ENCODE results near the gene EIF2A. TPM values are rescaled to one million over a fixed set of nuclear protein-coding genes. Genes with fewer than 3 reads are reported as not detected.
A peak's percentile ranks its signal among the peaks of the same experiment; 100 is the strongest.

EIF2A gene
- total and polyA plus RNA-seq, 2 of the 13 experiments (the other 11 are each of a cell fraction or from before 2014, with no cell fraction given) = 124 to 139 TPM

DNA sequence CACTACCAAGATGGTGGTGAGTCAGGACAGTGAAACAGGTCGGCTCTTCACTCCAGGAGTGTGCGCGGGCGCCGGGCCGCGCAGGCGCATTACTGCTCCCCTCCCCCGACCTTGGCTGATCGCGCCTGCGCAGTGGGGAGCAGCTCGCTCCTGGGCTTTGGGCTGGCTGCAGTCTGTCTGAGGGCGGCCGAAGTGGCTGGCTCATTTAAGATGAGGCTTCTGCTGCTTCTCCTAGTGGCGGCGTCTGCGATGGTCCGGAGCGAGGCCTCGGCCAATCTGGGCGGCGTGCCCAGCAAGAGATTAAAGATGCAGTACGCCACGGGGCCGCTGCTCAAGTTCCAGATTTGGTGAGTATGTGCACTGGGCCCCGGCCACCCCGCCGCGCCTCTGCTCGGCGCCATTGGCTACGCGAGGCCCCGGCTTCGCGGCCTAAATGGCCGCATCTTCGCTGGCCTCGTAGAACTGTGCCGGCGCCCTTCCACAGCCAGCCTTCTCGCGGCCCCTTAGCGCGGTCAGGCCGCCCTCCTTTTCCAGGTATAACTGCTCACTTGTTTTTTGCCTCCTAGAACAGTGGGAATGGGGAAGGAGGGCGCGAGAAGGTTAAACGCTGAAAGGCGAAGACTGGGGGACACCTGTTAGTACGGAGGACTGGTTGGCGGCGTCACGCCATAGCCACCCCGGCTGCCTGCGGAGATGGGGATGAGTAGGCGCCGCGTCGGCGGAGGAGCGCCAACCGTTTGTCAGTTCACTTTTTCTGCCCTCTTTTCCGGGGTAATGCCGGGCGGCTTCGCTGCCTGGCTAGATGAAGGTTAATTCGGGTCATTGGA lies 56.8 kb downstream of the EIF2A start, which contains the start of gene SELENOT (continued):
- TF ChIP-seq, protein P1, sequence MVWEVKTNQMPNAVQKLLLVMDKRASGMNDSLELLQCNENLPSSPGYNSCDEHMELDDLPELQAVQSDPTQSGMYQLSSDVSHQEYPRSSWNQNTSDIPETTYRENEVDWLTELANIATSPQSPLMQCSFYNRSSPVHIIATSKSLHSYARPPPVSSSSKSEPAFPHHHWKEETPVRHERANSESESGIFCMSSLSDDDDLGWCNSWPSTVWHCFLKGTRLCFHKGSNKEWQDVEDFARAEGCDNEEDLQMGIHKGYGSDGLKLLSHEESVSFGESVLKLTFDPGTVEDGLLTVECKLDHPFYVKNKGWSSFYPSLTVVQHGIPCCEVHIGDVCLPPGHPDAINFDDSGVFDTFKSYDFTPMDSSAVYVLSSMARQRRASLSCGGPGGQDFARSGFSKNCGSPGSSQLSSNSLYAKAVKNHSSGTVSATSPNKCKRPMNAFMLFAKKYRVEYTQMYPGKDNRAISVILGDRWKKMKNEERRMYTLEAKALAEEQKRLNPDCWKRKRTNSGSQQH (CRISPR knock-in tag; IDR thresholded peaks at IDR 0.05; ENCODE audit: low read depth) = peak; percentile 41; the same call in 1 of the 2 replicates
- TF ChIP-seq ZNF605 (CRISPR knock-in tag; IDR thresholded peaks at IDR 0.05) = peak; percentile 97
- peak; percentile 75 for TF ChIP-seq ZNF232 (CRISPR knock-in tag; IDR thresholded peaks at IDR 0.05; ENCODE audit: borderline replicate concordance)
- TF ChIP-seq, protein P2, sequence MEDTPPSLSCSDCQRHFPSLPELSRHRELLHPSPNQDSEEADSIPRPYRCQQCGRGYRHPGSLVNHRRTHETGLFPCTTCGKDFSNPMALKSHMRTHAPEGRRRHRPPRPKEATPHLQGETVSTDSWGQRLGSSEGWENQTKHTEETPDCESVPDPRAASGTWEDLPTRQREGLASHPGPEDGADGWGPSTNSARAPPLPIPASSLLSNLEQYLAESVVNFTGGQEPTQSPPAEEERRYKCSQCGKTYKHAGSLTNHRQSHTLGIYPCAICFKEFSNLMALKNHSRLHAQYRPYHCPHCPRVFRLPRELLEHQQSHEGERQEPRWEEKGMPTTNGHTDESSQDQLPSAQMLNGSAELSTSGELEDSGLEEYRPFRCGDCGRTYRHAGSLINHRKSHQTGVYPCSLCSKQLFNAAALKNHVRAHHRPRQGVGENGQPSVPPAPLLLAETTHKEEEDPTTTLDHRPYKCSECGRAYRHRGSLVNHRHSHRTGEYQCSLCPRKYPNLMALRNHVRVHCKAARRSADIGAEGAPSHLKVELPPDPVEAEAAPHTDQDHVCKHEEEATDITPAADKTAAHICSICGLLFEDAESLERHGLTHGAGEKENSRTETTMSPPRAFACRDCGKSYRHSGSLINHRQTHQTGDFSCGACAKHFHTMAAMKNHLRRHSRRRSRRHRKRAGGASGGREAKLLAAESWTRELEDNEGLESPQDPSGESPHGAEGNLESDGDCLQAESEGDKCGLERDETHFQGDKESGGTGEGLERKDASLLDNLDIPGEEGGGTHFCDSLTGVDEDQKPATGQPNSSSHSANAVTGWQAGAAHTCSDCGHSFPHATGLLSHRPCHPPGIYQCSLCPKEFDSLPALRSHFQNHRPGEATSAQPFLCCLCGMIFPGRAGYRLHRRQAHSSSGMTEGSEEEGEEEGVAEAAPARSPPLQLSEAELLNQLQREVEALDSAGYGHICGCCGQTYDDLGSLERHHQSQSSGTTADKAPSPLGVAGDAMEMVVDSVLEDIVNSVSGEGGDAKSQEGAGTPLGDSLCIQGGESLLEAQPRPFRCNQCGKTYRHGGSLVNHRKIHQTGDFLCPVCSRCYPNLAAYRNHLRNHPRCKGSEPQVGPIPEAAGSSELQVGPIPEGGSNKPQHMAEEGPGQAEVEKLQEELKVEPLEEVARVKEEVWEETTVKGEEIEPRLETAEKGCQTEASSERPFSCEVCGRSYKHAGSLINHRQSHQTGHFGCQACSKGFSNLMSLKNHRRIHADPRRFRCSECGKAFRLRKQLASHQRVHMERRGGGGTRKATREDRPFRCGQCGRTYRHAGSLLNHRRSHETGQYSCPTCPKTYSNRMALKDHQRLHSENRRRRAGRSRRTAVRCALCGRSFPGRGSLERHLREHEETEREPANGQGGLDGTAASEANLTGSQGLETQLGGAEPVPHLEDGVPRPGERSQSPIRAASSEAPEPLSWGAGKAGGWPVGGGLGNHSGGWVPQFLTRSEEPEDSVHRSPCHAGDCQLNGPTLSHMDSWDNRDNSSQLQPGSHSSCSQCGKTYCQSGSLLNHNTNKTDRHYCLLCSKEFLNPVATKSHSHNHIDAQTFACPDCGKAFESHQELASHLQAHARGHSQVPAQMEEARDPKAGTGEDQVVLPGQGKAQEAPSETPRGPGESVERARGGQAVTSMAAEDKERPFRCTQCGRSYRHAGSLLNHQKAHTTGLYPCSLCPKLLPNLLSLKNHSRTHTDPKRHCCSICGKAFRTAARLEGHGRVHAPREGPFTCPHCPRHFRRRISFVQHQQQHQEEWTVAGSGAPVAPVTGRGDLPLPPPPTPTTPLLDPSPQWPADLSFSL (CRISPR knock-in tag; IDR thresholded peaks at IDR 0.05) = no peak
- no peak; the same call in 1 of the 2 replicates for TF ChIP-seq ZNF660 (CRISPR knock-in tag; IDR thresholded peaks at IDR 0.05; ENCODE audit: borderline replicate concordance, low read depth)
- no peak for TF ChIP-seq CREB1 (IDR thresholded peaks at IDR 0.05)
- no peak for TF ChIP-seq CREB1 (CRISPR knock-in tag; IDR thresholded peaks at IDR 0.05)
- TF ChIP-seq, protein P3, sequence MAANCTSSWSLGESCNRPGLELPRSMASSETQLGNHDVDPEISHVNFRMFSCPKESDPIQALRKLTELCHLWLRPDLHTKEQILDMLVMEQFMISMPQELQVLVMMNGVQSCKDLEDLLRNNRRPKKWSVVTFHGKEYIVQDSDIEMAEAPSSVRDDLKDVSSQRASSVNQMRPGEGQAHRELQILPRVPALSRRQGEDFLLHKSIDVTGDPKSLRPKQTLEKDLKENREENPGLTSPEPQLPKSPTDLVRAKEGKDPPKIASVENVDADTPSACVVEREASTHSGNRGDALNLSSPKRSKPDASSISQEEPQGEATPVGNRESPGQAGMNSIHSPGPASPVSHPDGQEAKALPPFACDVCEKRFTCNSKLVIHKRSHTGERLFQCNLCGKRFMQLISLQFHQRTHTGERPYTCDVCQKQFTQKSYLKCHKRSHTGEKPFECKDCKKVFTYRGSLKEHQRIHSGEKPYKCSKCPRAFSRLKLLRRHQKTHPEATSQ (CRISPR knock-in tag; IDR thresholded peaks at IDR 0.05; ENCODE audit: borderline replicate concordance) = peak; percentile 82; the same call in 1 of the 2 replicates
- TF ChIP-seq RFXAP (CRISPR knock-in tag; IDR thresholded peaks at IDR 0.05; ENCODE audit: borderline replicate concordance) = peak; percentile 69
- TF ChIP-seq, protein P4, sequence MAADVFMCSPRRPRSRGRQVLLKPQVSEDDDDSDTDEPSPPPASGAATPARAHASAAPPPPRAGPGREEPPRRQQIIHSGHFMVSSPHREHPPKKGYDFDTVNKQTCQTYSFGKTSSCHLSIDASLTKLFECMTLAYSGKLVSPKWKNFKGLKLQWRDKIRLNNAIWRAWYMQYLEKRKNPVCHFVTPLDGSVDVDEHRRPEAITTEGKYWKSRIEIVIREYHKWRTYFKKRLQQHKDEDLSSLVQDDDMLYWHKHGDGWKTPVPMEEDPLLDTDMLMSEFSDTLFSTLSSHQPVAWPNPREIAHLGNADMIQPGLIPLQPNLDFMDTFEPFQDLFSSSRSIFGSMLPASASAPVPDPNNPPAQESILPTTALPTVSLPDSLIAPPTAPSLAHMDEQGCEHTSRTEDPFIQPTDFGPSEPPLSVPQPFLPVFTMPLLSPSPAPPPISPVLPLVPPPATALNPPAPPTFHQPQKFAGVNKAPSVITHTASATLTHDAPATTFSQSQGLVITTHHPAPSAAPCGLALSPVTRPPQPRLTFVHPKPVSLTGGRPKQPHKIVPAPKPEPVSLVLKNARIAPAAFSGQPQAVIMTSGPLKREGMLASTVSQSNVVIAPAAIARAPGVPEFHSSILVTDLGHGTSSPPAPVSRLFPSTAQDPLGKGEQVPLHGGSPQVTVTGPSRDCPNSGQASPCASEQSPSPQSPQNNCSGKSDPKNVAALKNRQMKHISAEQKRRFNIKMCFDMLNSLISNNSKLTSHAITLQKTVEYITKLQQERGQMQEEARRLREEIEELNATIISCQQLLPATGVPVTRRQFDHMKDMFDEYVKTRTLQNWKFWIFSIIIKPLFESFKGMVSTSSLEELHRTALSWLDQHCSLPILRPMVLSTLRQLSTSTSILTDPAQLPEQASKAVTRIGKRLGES (CRISPR knock-in tag; IDR thresholded peaks at IDR 0.05; ENCODE audit: borderline replicate concordance) = peak; percentile 54; the same call in 1 of the 2 replicates
- no peak for TF ChIP-seq WIZ (CRISPR knock-in tag; IDR thresholded peaks at IDR 0.05)
- peak; percentile 90 for TF ChIP-seq NFKB2 (CRISPR knock-in tag; IDR thresholded peaks at IDR 0.05; ENCODE audit: borderline replicate concordance)
- no peak for TF ChIP-seq ZNF614 (CRISPR knock-in tag; IDR thresholded peaks at IDR 0.05; ENCODE audit: borderline replicate concordance)
